GM23338 (cell line): ENCODE results near the gene FAM229B. TPM values are rescaled to one million over a fixed set of nuclear protein-coding genes. Genes with fewer than 3 reads are reported as not detected.

ENCODE experiments used
- ATAC-seq: fragments of 200-7000 bp; cut with Tn5 transposase; 3 replicates; pipeline ENCODE4 v1.9.1; 2020
- DNase-seq: peaks from one replicate; pipeline ENCODE4 v3.0.0-alpha.2; 2015; ENCODE audit warnings: low spot score
- H2AFZ ChIP-seq: fragments of 200-600 bp; sonication (generic); 2 replicates; pipeline ENCODE4 v1.8.0; 2016; ENCODE audit warnings: antibody characterized with exemption, mild to moderate bottlenecking, moderate library complexity
- H3F3A ChIP-seq: fragments of 200-600 bp; sonication (generic); replicated peaks from 2 replicates; pipeline ENCODE4 v1.8.0; 2017; ENCODE audit warnings: antibody characterized with exemption, mixed run types, low read depth
- H3K27ac ChIP-seq: fragments of 200-600 bp; sonication (generic); 2 replicates; pipeline ENCODE4 v1.6.1; 2016; ENCODE audit warnings: low read depth
- H3K27me3 ChIP-seq: fragments of 200-600 bp; sonication (generic); 2 replicates; pipeline ENCODE4 v1.8.0; 2016; ENCODE audit warnings: mild to moderate bottlenecking, mixed run types, moderate library complexity; ENCODE audit not compliant: insufficient read depth
- H3K36me3 ChIP-seq: fragments of 200-600 bp; sonication (generic); 2 replicates; pipeline ENCODE4 v1.8.0; 2016; ENCODE audit warnings: mild to moderate bottlenecking; ENCODE audit not compliant: insufficient read depth
- H3K4me1 ChIP-seq: fragments of 200-600 bp; sonication (generic); 2 replicates; pipeline ENCODE4 v1.8.0; 2016; ENCODE audit warnings: mild to moderate bottlenecking, moderate library complexity; ENCODE audit not compliant: insufficient read depth
- H3K4me2 ChIP-seq: fragments of 200-600 bp; sonication (generic); 2 replicates; pipeline ENCODE4 v1.7.1; 2017; ENCODE audit warnings: mixed run types
- H3K4me3 ChIP-seq: fragments of 200-600 bp; sonication (generic); 2 replicates; pipeline ENCODE4 v1.6.1; 2016; ENCODE audit warnings: mixed run types
- H3K79me2 ChIP-seq: fragments of 200-600 bp; sonication (generic); replicated peaks from 2 replicates; pipeline ENCODE4 v1.8.0; 2017; ENCODE audit warnings: mild to moderate bottlenecking; ENCODE audit not compliant: insufficient read depth
- H3K9me2 ChIP-seq: fragments of 200-600 bp; sonication (generic); 2 replicates; pipeline ENCODE4 v1.8.0; 2017; ENCODE audit not compliant: insufficient read depth
- H4K20me1 ChIP-seq: fragments of 200-600 bp; sonication (generic); replicated peaks from 2 replicates; pipeline ENCODE4 v1.8.0; 2017; ENCODE audit warnings: mild to moderate bottlenecking; ENCODE audit not compliant: insufficient read depth
- H3K27ac Mint-ChIP-seq: 2 replicates; pipeline ENCODE4 v1.8.0; 2020; ENCODE audit warnings: inconsistent platforms, mild to moderate bottlenecking, moderate library complexity, mixed read lengths
- H3K27me3 Mint-ChIP-seq: 3 replicates; pipeline ENCODE4 v1.8.0; 2022; ENCODE audit warnings: low read depth, mild to moderate bottlenecking, moderate library complexity, mixed read lengths, inconsistent platforms; ENCODE audit not compliant: insufficient read depth, poor library complexity
- H3K36me3 Mint-ChIP-seq: 3 replicates; pipeline ENCODE4 v1.8.0; 2021; ENCODE audit warnings: low read depth, mild to moderate bottlenecking, inconsistent platforms, moderate library complexity, mixed read lengths
- H3K4me1 Mint-ChIP-seq: 3 replicates; pipeline ENCODE4 v1.8.0; 2020; ENCODE audit warnings: mild to moderate bottlenecking, inconsistent platforms, mixed read lengths
- H3K4me3 Mint-ChIP-seq: 3 replicates; pipeline ENCODE4 v1.8.0; 2021; ENCODE audit warnings: moderate library complexity, mild to moderate bottlenecking, inconsistent platforms, mixed read lengths
- H3K9me3 Mint-ChIP-seq: 3 replicates; pipeline ENCODE4 v1.8.0; 2020; ENCODE audit warnings: moderate library complexity, mild to moderate bottlenecking, inconsistent platforms, mixed read lengths
- CREB1 ChIP-seq: fragments of 250-450 bp; sonication (Bioruptor Pico); IDR thresholded peaks from 2 replicates; pipeline ENCODE4 v1.5.0; 2020; ENCODE audit warnings: low read depth, mild to moderate bottlenecking, moderate library complexity
- EZH2 ChIP-seq: fragments of 200-600 bp; sonication (generic); IDR thresholded peaks from one replicate; pipeline ENCODE4 v1.8.0; 2017; ENCODE audit warnings: antibody characterized with exemption, mild to moderate bottlenecking, low read depth; ENCODE audit not compliant: unreplicated experiment
- EZH2phosphoT487 ChIP-seq: fragments of 200-600 bp; sonication (generic); IDR thresholded peaks from one replicate; pipeline ENCODE4 v1.8.1; 2018; ENCODE audit warnings: antibody characterized with exemption; ENCODE audit not compliant: unreplicated experiment
- JUNB ChIP-seq: IDR thresholded peaks from one replicate; pipeline ENCODE4 v1.6.1; 2016; ENCODE audit warnings: antibody characterized with exemption; ENCODE audit not compliant: unreplicated experiment
- NANOG ChIP-seq: IDR thresholded peaks from 2 replicates; pipeline ENCODE4 v1.6.1; 2016; ENCODE audit warnings: antibody characterized with exemption, borderline replicate concordance
- POLR2AphosphoS5 ChIP-seq: IDR thresholded peaks from 2 replicates; pipeline ENCODE4 v1.6.1; 2016; ENCODE audit warnings: antibody characterized with exemption, low read depth
- STAT1 ChIP-seq: IDR thresholded peaks from one replicate; pipeline ENCODE4 v1.6.1; 2016; ENCODE audit warnings: antibody characterized with exemption; ENCODE audit not compliant: unreplicated experiment
- ZNF114 ChIP-seq: fragments of 250-450 bp; sonication (Bioruptor Pico); IDR thresholded peaks from 2 replicates; pipeline ENCODE4 v1.5.0; 2020; ENCODE audit warnings: mild to moderate bottlenecking, moderate library complexity
- ZNF331 ChIP-seq: fragments of 250-450 bp; sonication (Bioruptor Pico); IDR thresholded peaks from 2 replicates; pipeline ENCODE4 v1.5.0; 2020; ENCODE audit warnings: low read depth, mild to moderate bottlenecking, moderate library complexity
- polyA plus RNA-seq: library from polyadenylated mRNA; unstranded; fragments of >200 nt; fragmentation: Nextera tagmentation; extraction: Ambion mirVana; gene quantifications from 2 replicates; pipeline ENCODE4 v1.2.1, GENCODE V29; 2016
- total RNA-seq: library from RNA; depleted of rRNA; stranded (reverse); fragments of >200 nt; shearing (Covaris generic); gene quantifications from 2 replicates; pipeline ENCODE4 v1.2.3, GENCODE V29; 2014
- TF ChIP-seq, protein P1 (sequence below): IDR thresholded peaks from one replicate; pipeline ENCODE4 v1.6.1; 2018; ENCODE audit warnings: antibody characterized with exemption; ENCODE audit not compliant: unreplicated experiment
- TF ChIP-seq, protein P2 (sequence below), 2 experiments: fragments of 200-600 bp in 1 of 2; sonication (generic) in 1 of 2; conservative IDR thresholded peaks; 2 replicates each; pipeline versions ENCODE4 v1.5.1 to v1.6.1; 2016 to 2017; ENCODE audit warnings: antibody characterized with exemption in 2 of 2, low read depth in 2 of 2, mild to moderate bottlenecking in 2 of 2, moderate library complexity in 1 of 2

FAM229B gene
- total and polyA plus RNA-seq, 2 experiments from 2014 or later, result 4.4 to 32.9 TPM

DNA sequence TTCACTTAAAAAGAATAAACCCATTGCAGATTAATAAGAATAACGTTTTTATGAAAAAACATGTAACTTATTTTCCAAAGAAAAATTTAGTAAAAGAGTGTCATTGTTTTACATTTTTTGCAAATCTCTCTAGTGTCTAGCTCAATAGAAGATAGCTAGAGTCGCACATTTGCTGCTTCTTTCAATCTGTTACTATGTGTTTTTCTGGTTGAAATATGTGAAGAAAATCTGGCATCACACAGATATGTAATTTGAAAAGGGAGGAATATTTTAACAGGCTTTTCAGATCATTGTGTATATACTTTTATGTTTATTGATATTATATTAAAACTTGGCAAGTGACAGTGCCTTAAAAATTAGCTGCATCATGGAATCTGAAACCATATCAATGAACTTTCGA, 24.4 kb upstream of the FAM229B start:
- Histone ChIP-seq H3K9me2 (no peaks in the 10 kb centered on the region), H3K27me3 (no peaks in the 10 kb centered on the region), H3K4me1 (no peaks in the 10 kb centered on the region), H3K27ac (no peak overlapping the region), H3K79me2 (no peaks in the 10 kb centered on the region), H3K36me3 (no peaks in the 10 kb centered on the region), H3K4me2 (no peak overlapping the region), H3K4me3 (no peak overlapping the region), H3F3A (no peaks in the 10 kb centered on the region), H4K20me1 (no peaks in the 10 kb centered on the region), H2AFZ (no peak overlapping the region)
- H3K4me3 Mint-ChIP-seq, result no peak overlapping the region
- H3K27me3 Mint-ChIP-seq, result no peaks in the 10 kb centered on the region
- ATAC-seq (no peak), DNase-seq (no peak)
- H3K27ac Mint-ChIP-seq, result no peak overlapping the region
- TF ChIP-seq, protein P1, sequence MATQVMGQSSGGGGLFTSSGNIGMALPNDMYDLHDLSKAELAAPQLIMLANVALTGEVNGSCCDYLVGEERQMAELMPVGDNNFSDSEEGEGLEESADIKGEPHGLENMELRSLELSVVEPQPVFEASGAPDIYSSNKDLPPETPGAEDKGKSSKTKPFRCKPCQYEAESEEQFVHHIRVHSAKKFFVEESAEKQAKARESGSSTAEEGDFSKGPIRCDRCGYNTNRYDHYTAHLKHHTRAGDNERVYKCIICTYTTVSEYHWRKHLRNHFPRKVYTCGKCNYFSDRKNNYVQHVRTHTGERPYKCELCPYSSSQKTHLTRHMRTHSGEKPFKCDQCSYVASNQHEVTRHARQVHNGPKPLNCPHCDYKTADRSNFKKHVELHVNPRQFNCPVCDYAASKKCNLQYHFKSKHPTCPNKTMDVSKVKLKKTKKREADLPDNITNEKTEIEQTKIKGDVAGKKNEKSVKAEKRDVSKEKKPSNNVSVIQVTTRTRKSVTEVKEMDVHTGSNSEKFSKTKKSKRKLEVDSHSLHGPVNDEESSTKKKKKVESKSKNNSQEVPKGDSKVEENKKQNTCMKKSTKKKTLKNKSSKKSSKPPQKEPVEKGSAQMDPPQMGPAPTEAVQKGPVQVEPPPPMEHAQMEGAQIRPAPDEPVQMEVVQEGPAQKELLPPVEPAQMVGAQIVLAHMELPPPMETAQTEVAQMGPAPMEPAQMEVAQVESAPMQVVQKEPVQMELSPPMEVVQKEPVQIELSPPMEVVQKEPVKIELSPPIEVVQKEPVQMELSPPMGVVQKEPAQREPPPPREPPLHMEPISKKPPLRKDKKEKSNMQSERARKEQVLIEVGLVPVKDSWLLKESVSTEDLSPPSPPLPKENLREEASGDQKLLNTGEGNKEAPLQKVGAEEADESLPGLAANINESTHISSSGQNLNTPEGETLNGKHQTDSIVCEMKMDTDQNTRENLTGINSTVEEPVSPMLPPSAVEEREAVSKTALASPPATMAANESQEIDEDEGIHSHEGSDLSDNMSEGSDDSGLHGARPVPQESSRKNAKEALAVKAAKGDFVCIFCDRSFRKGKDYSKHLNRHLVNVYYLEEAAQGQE, result no peak
- no peak for TF ChIP-seq POLR2AphosphoS5
- TF ChIP-seq EZH2, result no peak
- no peak for TF ChIP-seq STAT1
- H3K9me3 Mint-ChIP-seq, result no peaks in the 10 kb centered on the region
- no peaks in the 10 kb centered on the region for H3K4me1 Mint-ChIP-seq
- H3K36me3 Mint-ChIP-seq, result no peaks in the 10 kb centered on the region

DNA sequence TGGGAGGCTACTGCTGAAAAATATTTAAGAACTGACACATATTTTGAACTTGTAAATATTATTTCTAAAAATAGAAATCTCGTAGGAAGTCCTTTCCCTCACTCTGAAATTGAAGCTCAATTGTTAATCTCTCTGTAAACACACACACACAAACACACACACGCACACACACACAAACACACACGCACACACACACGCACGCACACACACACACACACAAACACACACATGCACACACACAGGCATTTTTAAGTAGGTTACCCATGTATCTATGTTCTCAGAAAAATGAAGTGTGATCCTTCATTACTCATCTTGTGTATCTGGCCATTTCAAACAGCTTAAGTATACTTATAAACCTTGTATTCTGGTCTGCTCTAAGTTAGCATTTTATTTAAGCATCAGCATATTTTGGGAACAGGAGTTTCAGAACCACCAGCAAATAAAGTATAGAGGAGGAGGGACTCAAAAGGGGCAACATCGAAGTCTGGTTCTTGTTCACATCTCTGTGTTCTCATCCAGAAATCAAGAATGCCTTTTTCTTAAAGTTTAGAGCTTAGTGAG, 21.9 kb upstream of the FAM229B start:
- H3K27ac ChIP-seq, result no peak overlapping the region
- H3K4me2 ChIP-seq, result no peak overlapping the region
- no peaks in the 10 kb centered on the region for H3K27me3 ChIP-seq
- TF ChIP-seq NANOG (no peak), JUNB (no peak), CREB1 (no peak), EZH2phosphoT487 (no peak), ZNF331 (CRISPR knock-in tag) (no peak), POLR2AphosphoS5 (no peak), ZNF114 (no peak), STAT1 (no peak)
- TF ChIP-seq, protein P1, result no peak
- TF ChIP-seq, protein P2, sequence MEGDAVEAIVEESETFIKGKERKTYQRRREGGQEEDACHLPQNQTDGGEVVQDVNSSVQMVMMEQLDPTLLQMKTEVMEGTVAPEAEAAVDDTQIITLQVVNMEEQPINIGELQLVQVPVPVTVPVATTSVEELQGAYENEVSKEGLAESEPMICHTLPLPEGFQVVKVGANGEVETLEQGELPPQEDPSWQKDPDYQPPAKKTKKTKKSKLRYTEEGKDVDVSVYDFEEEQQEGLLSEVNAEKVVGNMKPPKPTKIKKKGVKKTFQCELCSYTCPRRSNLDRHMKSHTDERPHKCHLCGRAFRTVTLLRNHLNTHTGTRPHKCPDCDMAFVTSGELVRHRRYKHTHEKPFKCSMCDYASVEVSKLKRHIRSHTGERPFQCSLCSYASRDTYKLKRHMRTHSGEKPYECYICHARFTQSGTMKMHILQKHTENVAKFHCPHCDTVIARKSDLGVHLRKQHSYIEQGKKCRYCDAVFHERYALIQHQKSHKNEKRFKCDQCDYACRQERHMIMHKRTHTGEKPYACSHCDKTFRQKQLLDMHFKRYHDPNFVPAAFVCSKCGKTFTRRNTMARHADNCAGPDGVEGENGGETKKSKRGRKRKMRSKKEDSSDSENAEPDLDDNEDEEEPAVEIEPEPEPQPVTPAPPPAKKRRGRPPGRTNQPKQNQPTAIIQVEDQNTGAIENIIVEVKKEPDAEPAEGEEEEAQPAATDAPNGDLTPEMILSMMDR (conservative IDR thresholded peaks at IDR 0.05; ENCODE audit: low read depth in 2 of 2), result no peak
- ATAC-seq (no peak), DNase-seq (no peak)
- no peaks in the 10 kb centered on the region; the same call in 1 of the 3 replicates for H3K36me3 Mint-ChIP-seq
- H3K4me1 ChIP-seq, result no peaks in the 10 kb centered on the region
- H3K27me3 Mint-ChIP-seq, result no peaks in the 10 kb centered on the region
- no peaks in the 10 kb centered on the region for H3F3A ChIP-seq
- no peaks in the 10 kb centered on the region for H4K20me1 ChIP-seq
- H3K36me3 ChIP-seq, result no peaks in the 10 kb centered on the region
- H3K79me2 ChIP-seq, result no peaks in the 10 kb centered on the region
- H3K27ac Mint-ChIP-seq, result no peak overlapping the region
- no peak overlapping the region for H2AFZ ChIP-seq
- no peaks in the 10 kb centered on the region for H3K9me3 Mint-ChIP-seq
- no peaks in the 10 kb centered on the region for H3K4me1 Mint-ChIP-seq
- no peak overlapping the region for H3K4me3 Mint-ChIP-seq
- no peak overlapping the region for H3K4me3 ChIP-seq
- H3K9me2 ChIP-seq, result no peaks in the 10 kb centered on the region
